ENCODE results near the gene AK9. TPM values are rescaled to one million over a fixed set of nuclear protein-coding genes. Genes with fewer than 3 reads are reported as not detected.

Gene AK9
- total and polyA plus RNA-seq, 2 experiments from 2014 or later, result 10.1 to 15.2 TPM

GRCh38 chr6:109508166-109508860, 182.7 kb downstream of the AK9 start:
- Histone ChIP-seq H4K20me1 (ENCODE audit: insufficient read depth, poor library complexity, severe bottlenecking) (no peaks in the 10 kb centered on the region), H2AFZ (no peak overlapping the region), H3K4me2 (no peak overlapping the region), H3K9me3 (ENCODE audit: low read depth) (no peaks in the 10 kb centered on the region), H3K4me1 (ENCODE audit: insufficient read depth) (no peaks in the 10 kb centered on the region), H3K36me3 (replicated peaks; ENCODE audit: insufficient read depth, low read depth) (no peaks in the 10 kb centered on the region), H3K79me2 (no peaks in the 10 kb centered on the region), H3K27me3 (no peaks in the 10 kb centered on the region), H3K27ac (no peak overlapping the region), H3K4me3 (no peak overlapping the region), H3K9me2 (replicated peaks; ENCODE audit: insufficient read depth) (no peaks in the 10 kb centered on the region)
- WGBS (ENCODE audit: low lambda C conversion rate, missing lambda C conversion rate), result 68% methylated on average over 4 of the region's 4 CpGs
- TF ChIP-seq CTCF (IDR thresholded peaks at IDR 0.05; ENCODE audit: poor library complexity), result no peak
- no peak for DNase-seq (ENCODE audit: low spot score)

- Histone ChIP-seq H2AFZ (no peak overlapping the region), H4K20me1 (ENCODE audit: insufficient read depth, poor library complexity, severe bottlenecking) (no peaks in the 10 kb centered on the region), H3K9me2 (replicated peaks; ENCODE audit: insufficient read depth) (no peaks in the 10 kb centered on the region), H3K36me3 (replicated peaks; ENCODE audit: insufficient read depth, low read depth) (no peaks in the 10 kb centered on the region), H3K4me3 (no peak overlapping the region), H3K4me2 (no peak overlapping the region), H3K79me2 (no peaks in the 10 kb centered on the region), H3K27me3 (no peaks in the 10 kb centered on the region), H3K9me3 (ENCODE audit: low read depth) (no peaks in the 10 kb centered on the region), H3K4me1 (ENCODE audit: insufficient read depth) (no peaks in the 10 kb centered on the region), H3K27ac (no peak overlapping the region)
- no peak for DNase-seq (ENCODE audit: low spot score)
- 87% methylated on average over 4 of the region's 4 CpGs for WGBS (ENCODE audit: low lambda C conversion rate, missing lambda C conversion rate)
- TF ChIP-seq EZH2phosphoT487 (IDR thresholded peaks at IDR 0.05; ENCODE audit: low read depth, severe bottlenecking, unreplicated experiment), result no peak
- no peak for TF ChIP-seq EZH2 (IDR thresholded peaks at IDR 0.05; ENCODE audit: borderline replicate concordance)
- no peak for TF ChIP-seq CTCF (IDR thresholded peaks at IDR 0.05; ENCODE audit: poor library complexity)
These were observed 183.4 kb downstream of the AK9 start for GRCh38 chr6:109507490-109508072.

GRCh38 chr6:109506841-109507240, 184.2 kb downstream of the AK9 start:
- no peak for DNase-seq (ENCODE audit: low spot score)
- no peaks in the 10 kb centered on the region for H3K4me1 ChIP-seq (ENCODE audit: insufficient read depth)
- no peaks in the 10 kb centered on the region for H3K36me3 ChIP-seq (replicated peaks; ENCODE audit: insufficient read depth, low read depth)
- H3K79me2 ChIP-seq, result no peaks in the 10 kb centered on the region
- no peaks in the 10 kb centered on the region for H3K27me3 ChIP-seq
- H3K4me3 ChIP-seq, result no peak overlapping the region
- no peaks in the 10 kb centered on the region for H4K20me1 ChIP-seq (ENCODE audit: insufficient read depth, poor library complexity, severe bottlenecking)
- no peak for TF ChIP-seq CTCF (IDR thresholded peaks at IDR 0.05; ENCODE audit: poor library complexity)
- TF ChIP-seq EZH2 (IDR thresholded peaks at IDR 0.05; ENCODE audit: borderline replicate concordance), result no peak
- TF ChIP-seq EZH2phosphoT487 (IDR thresholded peaks at IDR 0.05; ENCODE audit: low read depth, severe bottlenecking, unreplicated experiment), result no peak
- no peak overlapping the region for H2AFZ ChIP-seq
- WGBS (ENCODE audit: low lambda C conversion rate, missing lambda C conversion rate), result 90% methylated on average over 2 of the region's 2 CpGs
- no peak overlapping the region for H3K4me2 ChIP-seq
- no peak overlapping the region for H3K27ac ChIP-seq
- no peaks in the 10 kb centered on the region for H3K9me3 ChIP-seq (ENCODE audit: low read depth)
- no peaks in the 10 kb centered on the region for H3K9me2 ChIP-seq (replicated peaks; ENCODE audit: insufficient read depth)

All from hepatocyte (in vitro differentiated cells).